Right atrium auricular region (tissue), 2 donors: ENCODE results near the gene NFE2. TPM values are rescaled to one million over a fixed set of nuclear protein-coding genes. Genes with fewer than 3 reads are reported as not detected.

Experiments used
- DNase-seq: peaks from one replicate; pipeline ENCODE4 v3.0.0-alpha.2; 2019; ENCODE audit warnings: low spot score
- H3K27ac ChIP-seq, 2 donors: fragments of 200-600 bp; sonication (generic); 1 replicate in 1 of 2; 2 replicates in 1 of 2; pipeline ENCODE4 v1.5.1; 2016 to 2019
- H3K27me3 ChIP-seq, 2 donors: fragments of 200-600 bp; sonication (generic); one replicate each; pipeline versions ENCODE4 v1.5.1 to v1.6.0; 2017 to 2019
- H3K36me3 ChIP-seq: fragments of 200-600 bp; sonication (generic); one replicate; pipeline ENCODE4 v1.5.1; 2016
- H3K4me1 ChIP-seq, 2 donors: fragments of 200-600 bp; sonication (generic); one replicate each; pipeline versions ENCODE4 v1.5.1 to v1.6.0; 2017 to 2019
- H3K4me3 ChIP-seq, 2 donors: fragments of 200-600 bp; sonication (generic); 1 replicate in 1 of 2; 2 replicates in 1 of 2; pipeline ENCODE4 v1.5.1; 2017 to 2019; ENCODE audit warnings: mild to moderate bottlenecking in 1 of 2, moderate library complexity in 1 of 2
- H3K9me3 ChIP-seq, 2 donors: fragments of 200-600 bp; sonication (generic); one replicate each; pipeline ENCODE4 v1.5.1; 2019
- total RNA-seq, 2 donors: library from RNA; depleted of rRNA; stranded (reverse); fragments of >200 nt; gene quantifications; one replicate each; pipeline ENCODE4 v1.1.0, GENCODE V29; 2016
- TF ChIP-seq, protein P1 (sequence below), 2 donors: fragments of 200-600 bp; sonication (generic); IDR thresholded peaks; one replicate each; pipeline ENCODE4 v1.5.1; 2019; ENCODE audit warnings: antibody characterized with exemption in 2 of 2

The NFE2 gene
- total RNA-seq, 2 donors from 2014 or later = 1.1 to 2.9 TPM

GRCh38 chr12:54294152-54294952 is 6.5 kb downstream of the NFE2 start:
- H3K9me3 ChIP-seq = no peaks in the 10 kb centered on the region
- H3K36me3 ChIP-seq = no peaks in the 10 kb centered on the region
- H3K27me3 ChIP-seq = no peaks in the 10 kb centered on the region
- no peak for DNase-seq
- H3K4me1 ChIP-seq = no peaks in the 10 kb centered on the region
- H3K4me3 ChIP-seq = no peak overlapping the region
- H3K27ac ChIP-seq = no peak overlapping the region
- TF ChIP-seq, protein P1, sequence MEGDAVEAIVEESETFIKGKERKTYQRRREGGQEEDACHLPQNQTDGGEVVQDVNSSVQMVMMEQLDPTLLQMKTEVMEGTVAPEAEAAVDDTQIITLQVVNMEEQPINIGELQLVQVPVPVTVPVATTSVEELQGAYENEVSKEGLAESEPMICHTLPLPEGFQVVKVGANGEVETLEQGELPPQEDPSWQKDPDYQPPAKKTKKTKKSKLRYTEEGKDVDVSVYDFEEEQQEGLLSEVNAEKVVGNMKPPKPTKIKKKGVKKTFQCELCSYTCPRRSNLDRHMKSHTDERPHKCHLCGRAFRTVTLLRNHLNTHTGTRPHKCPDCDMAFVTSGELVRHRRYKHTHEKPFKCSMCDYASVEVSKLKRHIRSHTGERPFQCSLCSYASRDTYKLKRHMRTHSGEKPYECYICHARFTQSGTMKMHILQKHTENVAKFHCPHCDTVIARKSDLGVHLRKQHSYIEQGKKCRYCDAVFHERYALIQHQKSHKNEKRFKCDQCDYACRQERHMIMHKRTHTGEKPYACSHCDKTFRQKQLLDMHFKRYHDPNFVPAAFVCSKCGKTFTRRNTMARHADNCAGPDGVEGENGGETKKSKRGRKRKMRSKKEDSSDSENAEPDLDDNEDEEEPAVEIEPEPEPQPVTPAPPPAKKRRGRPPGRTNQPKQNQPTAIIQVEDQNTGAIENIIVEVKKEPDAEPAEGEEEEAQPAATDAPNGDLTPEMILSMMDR (IDR thresholded peaks at IDR 0.05) = peak; percentile 48 to 67

GRCh38 chr12:54292931-54293241 is 7.9 kb downstream of the NFE2 start:
- TF ChIP-seq, protein P1 (IDR thresholded peaks at IDR 0.05) = no peak
- DNase-seq = no peak
- H3K9me3 ChIP-seq = no peaks in the 10 kb centered on the region
- no peaks in the 10 kb centered on the region for H3K27me3 ChIP-seq
- H3K4me1 ChIP-seq = no peaks in the 10 kb centered on the region
- no peak overlapping the region for H3K27ac ChIP-seq
- H3K4me3 ChIP-seq = no peak overlapping the region
- H3K36me3 ChIP-seq = peaks cover 9% of the 10 kb centered on the region

GRCh38 chr12:54292083-54292930 is 8.5 kb downstream of the NFE2 start:
- TF ChIP-seq, protein P1 (IDR thresholded peaks at IDR 0.05) = no peak
- Histone ChIP-seq H3K4me1 (peaks cover 0 to under 1% of the 10 kb centered on the region in 2 donors), H3K27me3 (no peaks in the 10 kb centered on the region), H3K27ac (no peak overlapping the region), H3K4me3 (no peak overlapping the region), H3K36me3 (peaks cover 15% of the 10 kb centered on the region), H3K9me3 (no peaks in the 10 kb centered on the region)
- no peak for DNase-seq

DNA sequence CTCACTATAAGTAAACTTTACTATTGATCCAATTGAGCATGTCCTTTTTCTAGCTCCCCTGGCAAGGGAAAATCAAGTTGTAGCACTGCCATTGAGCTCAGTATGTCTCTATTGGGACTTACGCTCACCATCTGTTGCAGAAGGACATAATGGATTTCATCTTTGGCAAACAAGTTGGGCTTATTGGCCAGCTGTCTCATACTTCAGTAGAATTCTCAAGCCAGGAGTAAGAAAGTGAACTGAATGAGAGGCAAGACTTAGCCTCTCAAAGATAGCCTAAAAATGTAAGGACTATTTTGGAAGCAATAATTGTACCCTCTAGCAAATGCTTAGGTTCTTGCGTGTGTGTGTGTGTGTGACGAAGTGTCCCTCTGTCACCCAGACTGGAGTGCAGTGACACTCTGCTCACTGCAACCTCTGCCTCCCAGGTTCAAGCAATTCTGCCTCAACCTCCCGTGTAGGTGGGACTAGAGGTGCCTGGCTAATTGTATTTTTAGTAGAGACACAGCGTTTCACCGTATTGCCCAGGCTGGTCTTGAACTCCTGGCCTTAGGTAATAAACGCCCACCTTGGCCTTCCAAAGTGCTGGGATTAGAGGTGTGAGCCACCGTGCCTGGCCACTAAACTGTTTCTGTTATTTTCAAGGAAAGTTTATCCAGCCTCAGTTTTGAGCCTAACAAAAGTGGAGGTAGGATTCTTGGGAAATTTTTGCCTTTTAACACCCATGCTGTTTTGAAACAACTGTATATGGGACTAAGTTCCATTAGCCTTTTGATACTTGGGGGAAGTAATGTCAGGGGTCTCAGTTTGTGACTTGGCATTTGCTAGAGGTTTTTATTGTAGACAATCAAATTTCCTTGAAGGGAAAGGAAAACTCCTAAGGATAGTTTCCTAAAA is 13.3 kb downstream of the NFE2 start:
- H3K36me3 ChIP-seq = peaks cover 62% of the 10 kb centered on the region

More for the DNA sequence above, 13.3 kb downstream of the NFE2 start:
- DNase-seq = no peak
- H3K4me3 ChIP-seq = no peak overlapping the region
- H3K9me3 ChIP-seq = no peaks in the 10 kb centered on the region
- no peaks in the 10 kb centered on the region for H3K27me3 ChIP-seq
- H3K4me1 ChIP-seq = peaks cover 3 to 45% of the 10 kb centered on the region in 2 donors
- no peak overlapping the region for H3K27ac ChIP-seq
- TF ChIP-seq, protein P1 (IDR thresholded peaks at IDR 0.05) = no peak
